Nephron (organoid): Measurements from ENCODE around the gene ACTR3.
A peak's percentile ranks its signal among the peaks of the same experiment; 100 is the strongest.

Source experiments
- H3K27ac Mint-ChIP-seq, 3 experiments: 2 replicates each; pipeline ENCODE4 v1.8.0; 2020; ENCODE audit warnings: mixed read lengths in 3 of 3, mild to moderate bottlenecking in 2 of 3, moderate library complexity in 1 of 3
- H3K27me3 Mint-ChIP-seq: 2 replicates; pipeline ENCODE4 v1.8.0; 2021; ENCODE audit warnings: low read depth, mild to moderate bottlenecking, moderate library complexity, mixed read lengths
- H3K36me3 Mint-ChIP-seq: 2 replicates; pipeline ENCODE4 v1.8.0; 2020; ENCODE audit warnings: low read depth, mixed read lengths
- H3K4me1 Mint-ChIP-seq: 2 replicates; pipeline ENCODE4 v1.8.0; 2020; ENCODE audit warnings: mixed read lengths
- H3K4me3 Mint-ChIP-seq, 3 experiments: 2 replicates each; pipeline ENCODE4 v1.8.0; 2020; ENCODE audit warnings: mild to moderate bottlenecking in 3 of 3, mixed read lengths in 3 of 3, moderate library complexity in 2 of 3
- H3K9me3 Mint-ChIP-seq: 2 replicates; pipeline ENCODE4 v1.8.0; 2020; ENCODE audit warnings: mixed read lengths
- CTCF ChIP-seq, 3 experiments: fragments of 200-600 bp; sonication (generic); IDR thresholded peaks; one replicate each; pipeline ENCODE4 v1.5.0; 2021; ENCODE audit warnings: antibody characterized with exemption in 3 of 3; ENCODE audit not compliant: unreplicated experiment in 3 of 3

The ACTR3 gene

DNA sequence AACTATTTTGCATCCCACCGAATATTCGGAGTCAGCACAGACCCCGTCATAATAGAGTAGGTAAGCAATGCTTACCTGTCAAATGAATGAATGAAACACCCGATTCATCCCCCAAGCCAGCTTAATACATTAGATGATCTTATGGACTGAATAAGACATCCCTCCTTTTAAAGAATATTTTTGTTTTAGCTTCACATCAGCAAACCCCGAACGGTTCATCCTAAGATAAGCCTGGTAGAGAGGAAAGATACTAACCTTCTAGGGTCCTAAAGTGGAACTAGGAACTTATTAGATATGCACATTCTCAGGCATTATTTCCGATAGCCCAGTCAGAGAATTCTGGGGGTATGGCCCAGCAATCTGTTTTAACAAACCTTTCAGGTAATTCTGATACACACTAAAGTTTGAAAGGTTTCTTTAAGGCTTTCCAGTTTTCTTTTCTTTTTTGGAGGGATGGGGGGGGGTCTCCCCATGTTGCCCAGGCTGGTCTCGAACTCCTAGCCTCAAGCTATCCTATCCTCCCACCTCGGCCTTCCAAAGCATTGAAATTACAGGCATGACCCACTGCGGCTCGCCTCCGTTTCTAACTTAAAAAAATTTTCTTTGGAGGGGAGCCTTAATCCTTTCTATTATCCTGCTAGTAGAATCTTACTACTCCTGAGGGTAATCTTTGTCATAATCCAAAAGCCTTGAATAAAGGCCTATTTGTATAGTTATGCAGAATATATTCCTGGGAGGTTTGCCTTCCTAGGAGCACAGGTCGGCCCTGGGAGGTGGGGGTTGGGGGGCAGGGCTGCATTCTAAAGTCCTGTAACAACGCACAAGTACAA is 1.0 kb upstream of the ACTR3 start:
- Mint-ChIP-seq H3K4me1 (peaks cover 70% of the 10 kb centered on the region), H3K27me3 (no peaks in the 10 kb centered on the region), H3K36me3 (peaks cover 7% of the 10 kb centered on the region), H3K4me3 (peak overlapping the region; percentile 96 to 98 (median 98)), H3K9me3 (no peaks in the 10 kb centered on the region), H3K27ac (peak overlapping the region; percentile 100)
- no peak for TF ChIP-seq CTCF (IDR thresholded peaks at IDR 0.05; ENCODE audit: unreplicated experiment in 3 of 3)

DNA sequence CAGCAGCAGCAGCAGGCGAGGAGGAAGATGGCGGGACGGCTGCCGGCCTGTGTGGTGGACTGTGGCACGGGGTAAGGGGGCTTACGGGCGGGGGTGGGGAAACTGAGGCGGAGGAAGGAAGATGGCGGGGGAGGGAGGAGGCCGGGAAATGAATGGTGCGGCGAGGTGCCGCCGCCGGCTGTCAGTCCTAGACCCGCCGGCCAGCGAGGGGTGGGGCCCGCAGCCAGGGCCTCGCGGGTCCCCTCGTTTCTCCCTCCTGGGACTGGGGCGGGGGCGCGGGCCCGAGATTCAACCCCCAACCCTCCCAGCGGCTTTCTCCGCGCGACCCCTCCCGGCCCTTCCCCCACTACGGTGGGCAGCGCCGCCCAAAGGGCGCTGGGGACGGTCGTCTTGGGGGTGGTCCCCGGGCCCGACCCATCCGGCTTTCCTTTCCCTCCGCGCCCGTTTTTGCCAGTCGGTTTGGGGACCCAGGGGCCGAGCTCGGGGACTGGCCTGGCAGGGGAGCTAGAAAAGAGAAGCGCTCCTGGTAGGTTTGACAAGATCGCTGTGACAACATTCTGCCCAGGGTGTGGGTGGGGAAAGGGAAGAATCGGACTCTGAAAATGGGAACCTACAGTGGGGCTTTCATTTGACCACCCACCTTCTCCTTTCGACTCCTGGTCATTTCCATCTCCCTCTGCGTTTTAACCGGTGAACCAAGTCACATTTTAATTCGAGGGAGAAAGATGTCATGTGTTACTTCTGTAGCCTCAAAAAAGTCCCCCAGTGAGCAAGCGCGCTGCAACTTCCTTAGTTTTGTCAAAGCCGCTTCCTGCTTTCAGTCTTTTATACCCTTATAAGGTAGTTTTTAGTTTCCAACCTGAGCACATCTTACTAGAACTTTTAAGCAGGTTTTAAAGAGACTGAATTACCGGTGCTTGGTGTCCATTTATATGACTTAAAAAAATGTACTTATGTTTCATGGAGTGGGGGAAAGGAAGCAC is 655 bp downstream of the ACTR3 start:
- Mint-ChIP-seq H3K36me3 (peaks cover 13% of the 10 kb centered on the region), H3K4me1 (peaks cover 77% of the 10 kb centered on the region), H3K27ac (peak overlapping the region; percentile 100), H3K9me3 (no peaks in the 10 kb centered on the region), H3K4me3 (peak overlapping the region; percentile 96 to 98 (median 98)), H3K27me3 (no peaks in the 10 kb centered on the region)
- no peak for TF ChIP-seq CTCF (IDR thresholded peaks at IDR 0.05; ENCODE audit: unreplicated experiment in 3 of 3)

- Mint-ChIP-seq H3K27me3 (no peaks in the 10 kb centered on the region), H3K9me3 (no peaks in the 10 kb centered on the region), H3K4me3 (peak overlapping the region; percentile 95 to 98 (median 98))
Measured at GRCh38 chr2:113891265-113891959, 1.5 kb downstream of the ACTR3 start.

DNA sequence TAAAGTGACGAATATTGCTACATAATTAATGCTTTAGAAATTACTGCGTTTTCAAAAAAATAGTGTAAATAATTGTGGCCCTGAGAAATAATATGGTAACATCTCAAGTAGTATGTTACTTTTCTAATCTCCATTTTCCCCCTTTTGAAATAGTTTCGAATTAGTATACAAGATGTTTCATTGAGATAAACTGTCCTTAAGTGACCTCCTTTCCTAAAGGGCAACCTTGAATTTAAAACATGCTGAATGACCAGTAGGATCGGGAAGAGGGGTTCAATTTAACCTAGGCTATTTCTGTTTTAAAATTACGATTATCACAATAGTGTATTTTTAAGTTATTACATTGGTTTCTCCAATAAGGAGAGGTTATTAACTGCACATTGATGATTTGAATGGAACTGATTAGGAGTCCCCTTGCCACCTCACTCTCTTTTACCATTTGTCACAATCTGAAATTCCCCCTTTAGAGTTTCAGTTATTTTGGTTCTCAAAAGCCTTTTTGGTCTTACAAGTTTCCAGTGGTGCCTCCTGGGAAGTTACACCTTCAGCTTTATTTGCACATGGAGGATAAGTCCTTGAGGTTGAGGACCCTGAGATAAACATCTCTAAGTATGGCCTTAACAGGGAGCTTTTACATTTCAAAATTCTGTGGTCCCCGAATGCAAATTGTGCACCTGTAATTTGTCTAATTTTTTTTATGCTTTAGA is 2.3 kb downstream of the ACTR3 start:
- Mint-ChIP-seq H3K4me1 (peaks cover 83% of the 10 kb centered on the region), H3K27ac (peak overlapping the region; percentile 21 to 98 (median 67)), H3K4me3 (peak overlapping the region; percentile 80 to 98 (median 95)), H3K9me3 (no peaks in the 10 kb centered on the region), H3K36me3 (peaks cover 13% of the 10 kb centered on the region), H3K27me3 (no peaks in the 10 kb centered on the region)
- TF ChIP-seq CTCF (IDR thresholded peaks at IDR 0.05; ENCODE audit: unreplicated experiment in 3 of 3) = no peak

More at GRCh38 chr2:113891265-113891959, 1.5 kb downstream of the ACTR3 start:
- Mint-ChIP-seq H3K27ac (peak overlapping the region; percentile 97 to 100 (median 98)), H3K36me3 (peaks cover 13% of the 10 kb centered on the region), H3K4me1 (peaks cover 83% of the 10 kb centered on the region)
- no peak for TF ChIP-seq CTCF (IDR thresholded peaks at IDR 0.05; ENCODE audit: unreplicated experiment in 3 of 3)

- no peaks in the 10 kb centered on the region for H3K9me3 Mint-ChIP-seq
- no peak for TF ChIP-seq CTCF (IDR thresholded peaks at IDR 0.05; ENCODE audit: unreplicated experiment in 3 of 3)
- H3K27me3 Mint-ChIP-seq = no peaks in the 10 kb centered on the region
- H3K36me3 Mint-ChIP-seq = peaks cover 13% of the 10 kb centered on the region
- peak overlapping the region in 2 of 3 experiments; percentile 22 to 46 for H3K4me3 Mint-ChIP-seq
- H3K27ac Mint-ChIP-seq = peak overlapping the region in 1 of 3 experiments; percentile 28
- peaks cover 72% of the 10 kb centered on the region for H3K4me1 Mint-ChIP-seq
Measured at GRCh38 chr2:113894156-113894743, 4.4 kb downstream of the ACTR3 start.
